Esophagus muscularis mucosa (tissue), 2 donors: ENCODE measurements around the gene MRTFB.

Experiments used
- EP300 ChIP-seq: sonication (generic); formaldehyde crosslinking; IDR thresholded peaks from one replicate; pipeline ENCODE4 v1.6.1; 2017; ENCODE audit warnings: antibody characterized with exemption
- POLR2A ChIP-seq: fragments of 450-650 bp; IDR thresholded peaks from one replicate; pipeline ENCODE4 v1.6.1; 2017; ENCODE audit warnings: antibody characterized with exemption, moderate library complexity, mild to moderate bottlenecking, low read depth

- TF ChIP-seq POLR2A (no peak), EP300 (no peak)
Observed at GRCh38 chr16:14072360-14072759, 1.2 kb downstream of the MRTFB start.
